ENCODE data around the gene SLC22A25.
"Not testable (repeated sequence)": the region's sequence is repeated elsewhere in the genome, so short reads cannot be mapped to it uniquely, and the experiment has no call there.

SLC22A25 gene

GRCh38 chr11:63243533-63243932 is at the start of gene SLC22A25:
SLC22A25 (minus strand) TSS chr11:63243599; CDS start chr11:63229652, 13,947 bp downstream.
- no peak for DNase-seq

GRCh38 chr11:63290285-63290684 is 46.9 kb upstream of the SLC22A25 start:
- DNase-seq, result no peak

- DNase-seq, result no peak
Measured at GRCh38 chr11:63289658-63290057, 46.3 kb upstream of the SLC22A25 start.

DNA sequence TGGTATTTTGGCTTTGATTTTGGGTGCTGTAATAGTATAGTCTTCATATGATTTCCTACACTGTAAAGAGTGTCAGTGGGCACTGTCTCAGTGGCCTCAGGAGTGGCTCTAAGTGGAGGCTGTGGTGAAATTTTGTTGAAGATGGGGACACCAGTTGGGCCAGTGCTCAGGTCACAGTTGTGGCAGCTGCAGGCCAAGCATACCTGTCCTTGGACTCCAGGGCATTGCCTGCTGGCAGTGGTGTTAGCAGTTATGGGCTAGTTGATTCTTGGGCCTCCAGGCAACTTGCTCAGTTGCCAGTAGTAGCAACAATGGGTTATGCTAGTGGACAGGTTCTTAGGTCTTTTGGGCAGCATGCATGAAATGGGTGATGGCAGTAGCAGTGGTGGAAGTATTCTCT is 39.2 kb upstream of the SLC22A25 start:
- DNase-seq, result no peak

- DNase-seq, result no peak
Measured at GRCh38 chr11:63280920-63281319, 37.5 kb upstream of the SLC22A25 start.

DNA sequence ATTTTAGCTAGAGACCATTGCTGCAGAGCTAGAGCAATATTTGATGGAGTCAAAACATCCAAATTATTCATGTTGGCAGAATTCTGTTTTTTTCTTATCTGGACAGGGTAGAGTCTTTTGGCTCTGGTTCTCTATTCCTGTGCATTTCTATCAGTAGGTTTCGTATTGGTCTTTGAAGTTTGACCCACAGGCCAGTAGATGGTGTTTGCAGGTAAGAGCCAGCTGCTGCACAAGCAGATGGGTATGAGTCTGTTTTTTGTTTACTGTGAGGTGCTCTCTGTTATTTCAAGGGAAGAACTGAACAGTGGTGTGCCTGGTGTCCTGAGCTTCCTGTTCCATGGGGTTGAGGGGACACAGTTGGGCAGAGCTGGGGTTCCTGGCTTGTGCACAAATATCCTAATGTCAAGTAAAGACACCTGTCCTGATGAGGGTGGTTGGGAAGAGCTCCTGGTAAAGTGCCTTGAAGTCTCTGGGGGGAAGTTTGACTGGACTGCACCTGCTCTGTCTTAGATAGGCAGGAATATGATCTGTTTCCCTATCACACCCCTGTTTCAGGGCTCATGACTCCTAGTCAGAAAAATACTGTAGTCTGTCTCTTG is 34.0 kb upstream of the SLC22A25 start:
- no peak for DNase-seq

- no peak for DNase-seq
Measured at GRCh38 chr11:63274776-63275175, 31.4 kb upstream of the SLC22A25 start.

GRCh38 chr11:63273685-63274084 is 30.3 kb upstream of the SLC22A25 start:
- no peak for DNase-seq

DNA sequence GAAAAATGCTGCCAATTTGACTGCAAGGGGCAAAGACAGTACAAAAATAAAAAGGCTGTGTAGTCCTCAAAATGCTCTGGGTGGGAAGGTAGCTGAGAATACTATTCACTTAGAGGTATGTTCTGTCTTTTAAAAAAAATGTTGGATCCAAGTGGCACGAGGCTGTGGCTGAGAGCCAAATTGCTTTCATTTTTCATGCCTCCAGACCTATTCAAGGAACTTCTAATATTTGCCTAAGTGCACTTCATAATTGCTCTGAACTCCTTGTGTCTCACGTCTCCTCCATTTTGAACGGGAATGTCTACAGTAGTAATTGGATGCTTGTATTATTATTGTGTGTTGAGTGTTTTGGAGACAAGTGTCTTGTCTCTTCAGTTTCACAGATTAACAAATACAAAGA is 19.1 kb upstream of the SLC22A25 start:
- no peak for DNase-seq

GRCh38 chr11:63251312-63251711 is 7.9 kb upstream of the SLC22A25 start:
- no peak for DNase-seq

DNA sequence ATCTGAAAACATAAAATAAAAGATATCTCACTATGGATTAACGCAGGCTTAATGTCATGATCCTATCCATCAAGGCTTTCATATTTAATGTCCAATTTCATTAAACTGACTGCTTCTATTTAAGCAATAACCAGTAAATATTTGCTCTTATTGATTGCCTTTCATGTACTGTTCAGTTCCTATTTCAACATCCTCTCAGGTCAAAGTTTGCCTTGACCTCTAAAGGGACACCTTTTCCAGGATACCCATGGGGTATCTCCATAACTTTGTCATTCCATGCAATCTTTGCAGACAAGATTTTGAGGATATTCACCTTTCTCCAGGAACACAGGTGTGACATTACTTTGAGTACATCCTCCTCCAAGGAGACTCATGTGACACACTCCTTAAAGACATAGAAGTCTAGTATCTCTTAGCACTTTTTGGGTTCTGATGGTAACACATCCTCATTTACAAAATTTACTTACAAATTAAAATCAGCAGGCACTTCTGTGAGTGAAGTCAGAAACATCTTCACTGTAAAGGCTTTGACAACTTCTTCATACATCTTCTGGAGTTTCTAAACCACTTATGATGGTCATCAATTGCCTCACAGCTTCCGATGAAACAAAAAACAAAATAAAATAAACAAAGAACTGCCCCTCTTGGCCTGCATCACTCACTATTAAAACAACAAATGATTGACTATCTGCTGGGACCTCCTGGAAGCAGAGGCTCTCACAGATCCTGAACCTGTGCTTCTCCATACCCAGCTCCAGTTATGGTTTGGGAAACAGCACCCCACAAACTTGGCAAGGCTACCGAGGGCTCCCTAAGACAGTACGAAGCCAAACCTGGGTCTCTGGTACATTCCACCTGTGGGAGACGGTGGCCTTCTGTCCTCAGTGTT is 7.0 kb upstream of the SLC22A25 start:
- no peak for DNase-seq

DNA sequence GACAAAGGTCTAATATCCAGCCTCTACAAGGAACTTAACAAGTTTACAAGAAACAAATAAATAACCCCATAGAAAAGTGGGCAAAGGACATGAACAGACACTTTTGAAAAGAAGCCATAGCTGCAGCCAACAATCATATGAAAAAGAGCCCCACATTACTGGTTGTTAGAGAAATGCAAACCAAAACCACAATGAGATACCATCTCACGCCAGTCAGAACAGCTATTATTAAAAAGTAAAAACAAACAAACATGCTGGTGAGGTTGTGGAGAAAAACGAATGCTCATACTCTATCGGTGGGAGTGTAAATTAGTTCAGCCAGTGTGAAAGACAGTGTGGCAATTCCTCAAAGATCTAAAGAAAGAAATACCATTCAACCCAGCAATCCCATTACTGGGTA is 5.6 kb upstream of the SLC22A25 start:
- DNase-seq, result no peak

DNA sequence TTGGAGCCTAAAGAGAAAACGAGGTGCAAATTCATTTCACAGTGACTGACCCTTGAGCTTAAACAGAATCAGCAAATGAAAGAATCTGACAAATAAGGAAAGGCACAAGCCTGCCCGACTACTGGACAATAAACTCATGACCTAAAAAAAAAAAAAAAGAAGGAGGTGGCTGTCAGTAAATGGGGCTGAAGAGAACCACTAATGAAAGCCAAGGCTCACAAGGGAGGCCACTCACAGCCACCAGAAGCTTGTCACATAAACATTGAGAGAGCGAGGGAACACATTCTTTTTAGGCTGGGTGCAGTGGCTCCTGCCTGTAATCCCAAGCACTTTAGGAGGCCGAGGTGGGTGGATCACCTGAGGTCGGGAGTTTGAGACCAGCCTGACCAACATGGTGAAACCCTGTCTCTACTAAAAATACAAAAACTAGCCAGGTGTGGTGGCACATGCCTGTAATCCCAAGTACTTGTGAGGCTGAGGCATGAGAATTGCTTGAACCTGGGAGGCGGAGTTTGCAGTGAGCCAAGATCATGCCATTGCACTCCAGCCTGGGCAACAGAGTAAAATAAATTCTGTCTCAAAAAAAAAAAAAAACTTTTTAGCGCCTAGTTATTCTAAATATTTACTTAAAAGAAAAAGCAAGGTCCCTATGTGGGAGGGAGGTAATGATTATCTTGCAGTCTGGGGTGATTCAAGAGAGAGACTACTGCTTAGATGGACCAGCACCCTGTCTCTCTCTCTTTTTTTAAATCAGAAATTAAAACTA is 4.0 kb upstream of the SLC22A25 start:
- not testable (repeated sequence) for DNase-seq

DNA sequence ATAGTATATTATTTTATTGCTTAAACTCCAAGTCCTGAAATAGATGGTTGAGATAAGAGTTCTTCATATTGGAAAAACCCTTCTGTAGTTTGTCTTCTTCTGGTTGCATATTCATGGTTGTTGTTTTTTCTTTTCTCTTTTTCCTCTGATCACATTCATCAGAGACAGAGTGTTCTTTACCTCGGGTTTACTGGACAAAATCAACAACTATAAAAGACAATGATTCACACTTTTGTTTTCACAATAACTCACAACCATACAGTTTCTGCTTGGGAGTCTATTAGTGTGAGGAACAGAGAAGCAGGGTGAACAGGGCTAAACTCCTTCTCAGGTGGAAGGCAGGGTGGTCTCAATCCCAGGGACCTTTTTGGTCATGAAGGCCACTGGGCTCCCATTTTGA is 2.6 kb upstream of the SLC22A25 start:
- no peak for DNase-seq

DNA sequence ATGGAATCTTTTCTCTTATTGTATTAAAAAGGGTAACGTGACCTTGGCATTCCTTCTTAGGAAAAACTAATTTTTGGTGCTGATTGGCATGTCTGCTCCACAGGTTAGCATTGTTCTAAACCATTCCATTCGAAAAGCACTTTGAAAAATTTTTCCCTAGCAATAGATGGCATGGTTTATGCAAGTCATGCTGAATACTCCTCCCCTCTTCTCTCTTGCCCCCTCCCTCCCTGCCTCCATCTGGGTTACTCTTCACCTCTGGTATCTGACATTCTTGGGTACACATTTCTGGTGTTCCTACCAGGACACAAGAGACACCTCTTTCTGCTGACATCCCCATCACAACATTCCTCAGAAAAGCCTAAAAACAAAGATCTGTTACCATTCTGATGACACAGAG is 1.5 kb upstream of the SLC22A25 start:
- no peak for DNase-seq

- DNase-seq, result no peak
Measured at GRCh38 chr11:63242089-63242781, 1.2 kb downstream of the SLC22A25 start.

- no peak for DNase-seq
Measured at GRCh38 chr11:63240791-63241379, 2.5 kb downstream of the SLC22A25 start.

DNA sequence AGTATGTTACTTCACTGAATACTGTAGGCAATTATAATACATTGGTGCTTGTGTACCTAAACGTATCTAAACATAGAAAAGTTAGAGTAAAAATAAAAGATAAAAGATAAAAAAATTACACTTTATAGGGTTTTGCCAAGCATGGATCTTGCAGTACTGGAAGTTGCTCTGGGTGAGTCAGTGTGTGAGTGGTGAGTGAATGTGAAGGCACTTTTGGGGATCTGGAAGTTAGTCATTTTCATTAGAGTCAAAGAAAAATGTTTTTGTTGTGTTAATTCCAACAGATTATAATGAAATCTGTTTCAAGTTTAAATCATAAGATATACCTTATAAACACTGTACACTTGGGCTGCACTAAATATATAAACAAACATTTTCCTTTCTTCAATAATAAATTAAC is 3.3 kb downstream of the SLC22A25 start:
- no peak for DNase-seq

DNA sequence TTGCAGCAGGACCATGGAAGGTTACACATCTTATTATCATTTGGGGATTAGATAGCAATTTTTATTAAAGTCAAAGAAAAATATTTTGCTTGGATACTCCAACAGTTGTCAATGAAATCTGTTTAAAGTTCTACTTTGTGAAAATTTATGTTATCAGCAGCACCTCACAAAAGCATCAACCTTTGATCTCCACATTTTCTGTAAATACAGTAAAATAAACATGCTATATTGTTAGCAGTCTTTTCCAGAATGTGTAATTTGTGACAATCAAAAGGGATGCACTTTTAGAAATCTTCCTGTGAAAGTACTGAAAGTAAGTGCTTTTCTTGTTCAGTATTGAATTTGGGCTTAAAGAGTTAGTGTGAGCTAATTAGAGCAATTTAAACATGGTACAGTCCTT is 4.1 kb downstream of the SLC22A25 start:
- DNase-seq, result no peak

DNA sequence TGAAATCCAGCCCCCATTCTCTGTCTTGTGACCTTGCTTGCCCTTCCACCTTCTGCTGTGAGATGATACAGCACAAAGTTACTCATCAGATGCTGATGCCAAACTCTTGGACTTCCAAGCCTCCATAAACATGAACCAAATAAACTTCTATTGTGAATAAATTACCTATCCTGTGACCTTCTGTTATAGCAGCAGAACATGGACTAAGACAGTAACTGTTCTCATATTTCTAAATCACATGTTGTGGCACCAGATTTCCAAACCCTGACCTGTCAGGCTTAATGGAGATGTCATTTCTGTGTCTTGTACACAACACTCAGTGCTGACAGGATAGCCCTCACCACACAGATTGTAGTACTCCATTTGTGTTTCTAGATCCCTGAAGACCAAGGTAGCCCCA is 6.0 kb downstream of the SLC22A25 start:
- no peak for DNase-seq

- not testable (repeated sequence) for DNase-seq
Measured at GRCh38 chr11:63235471-63236461, 7.6 kb downstream of the SLC22A25 start.

All from NCI-H510A treated with DMSO at 0.1 percent for 48 hours (cell line).